Activated T-cell treated with anti-CD3 and anti-CD28 coated beads, Interleukin-2, amount 50 U/mL, for 48 hours (primary cell): Measurements from ENCODE around the gene TRPC6.
"Not testable (repeated sequence)": the region's sequence is repeated elsewhere in the genome, so short reads cannot be mapped to it uniquely, and the experiment has no call there.

Experiments used
- DNase-seq, 2 experiments: peaks; one replicate each; pipeline ENCODE4 v3.0.0-alpha.2; 2020

TRPC6 gene

GRCh38 chr11:101516546-101516945, 67.3 kb downstream of the TRPC6 start:
- DNase-seq = no peak

GRCh38 chr11:101511065-101511464, 72.7 kb downstream of the TRPC6 start:
- no peak for DNase-seq

- no peak for DNase-seq
These were observed 73.2 kb downstream of the TRPC6 start for GRCh38 chr11:101510591-101510990.

- DNase-seq = no peak
These were observed 73.9 kb downstream of the TRPC6 start for GRCh38 chr11:101509922-101510321.

- DNase-seq = no peak
These were observed 75.4 kb downstream of the TRPC6 start for GRCh38 chr11:101508370-101508769.

- DNase-seq = no peak
These were observed 84.9 kb downstream of the TRPC6 start for GRCh38 chr11:101498891-101499290.

- DNase-seq = no peak
These were observed 86.5 kb downstream of the TRPC6 start for GRCh38 chr11:101497291-101497690.

- DNase-seq = no peak
These were observed 96.0 kb downstream of the TRPC6 start for GRCh38 chr11:101487775-101488174.

GRCh38 chr11:101482556-101483124, 101.2 kb downstream of the TRPC6 start:
- no peak for DNase-seq

- no peak for DNase-seq
These were observed 105.0 kb downstream of the TRPC6 start for GRCh38 chr11:101478587-101479369.

- no peak for DNase-seq
These were observed 105.9 kb downstream of the TRPC6 start for GRCh38 chr11:101477926-101478325.

GRCh38 chr11:101476191-101476590, 107.6 kb downstream of the TRPC6 start:
- no peak for DNase-seq

GRCh38 chr11:101475699-101476098, 108.1 kb downstream of the TRPC6 start:
- no peak for DNase-seq

- no peak for DNase-seq
These were observed 109.1 kb downstream of the TRPC6 start for GRCh38 chr11:101474666-101475065.

GRCh38 chr11:101470881-101471520, 112.8 kb downstream of the TRPC6 start:
- DNase-seq = no peak

- no peak for DNase-seq
These were observed 113.4 kb downstream of the TRPC6 start for GRCh38 chr11:101470419-101470818.

- DNase-seq = no peak
These were observed 117.5 kb downstream of the TRPC6 start for GRCh38 chr11:101466352-101466751.

- not testable (repeated sequence) for DNase-seq
These were observed 119.4 kb downstream of the TRPC6 start for GRCh38 chr11:101464388-101464787.

- no peak for DNase-seq
These were observed 124.8 kb downstream of the TRPC6 start for GRCh38 chr11:101459020-101459419.

GRCh38 chr11:101458161-101458560, 125.6 kb downstream of the TRPC6 start:
- no peak for DNase-seq

- no peak for DNase-seq
These were observed 127.0 kb downstream of the TRPC6 start for GRCh38 chr11:101456812-101457211.

GRCh38 chr11:101453682-101454081, 130.1 kb downstream of the TRPC6 start:
- no peak for DNase-seq

GRCh38 chr11:101448881-101449442, 134.8 kb downstream of the TRPC6 start:
- DNase-seq = no peak

GRCh38 chr11:101446726-101447125, 137.1 kb downstream of the TRPC6 start:
- no peak for DNase-seq
